ENCODE data around the gene DPP6. TPM values are rescaled to one million over a fixed set of nuclear protein-coding genes. Genes with fewer than 3 reads are reported as not detected.

Gene DPP6
- total and polyA plus RNA-seq, 2 of the 8 experiments (the other 6 are each of a cell fraction or from before 2014, with no cell fraction given) = 4.7 to 6.8 TPM

- Histone ChIP-seq H4K91ac (replicated peaks; ENCODE audit: insufficient read length, low read length) (no peak overlapping the region), H3K56ac (replicated peaks; ENCODE audit: insufficient read length, low read depth, low read length) (no peak overlapping the region), H3K27me3 (replicated peaks in 1 of 4; ENCODE audit: control insufficient read depth in 3 of 4, extremely low read depth in 1 of 4, insufficient read depth in 3 of 4, low read length in 3 of 4) (no peaks in the 10 kb centered on the region), H2AFZ (ENCODE audit: low read length) (no peak overlapping the region), H3K9me3 (ENCODE audit: insufficient read depth in 2 of 2, low read depth in 1 of 2, low read length in 1 of 2) (peaks cover 3 to 13% of the 10 kb centered on the region in 2 experiments; a peak in 3 of 4 replicates), H2BK120ac (replicated peaks; ENCODE audit: low read depth, low read length) (no peak overlapping the region), H2BK5ac (ENCODE audit: low read depth, low read length) (no peak overlapping the region), H3K36me3 (ENCODE audit: control insufficient read depth in 2 of 4, insufficient read depth in 4 of 4, low read length in 3 of 4) (no peaks in the 10 kb centered on the region; a peak in 1 of 8 replicates), H4K20me1 (replicated peaks in 1 of 2; ENCODE audit: control insufficient read depth in 1 of 2, insufficient read depth in 2 of 2, low read length in 2 of 2) (peaks cover 0 to 9% of the 10 kb centered on the region in 2 experiments), H2BK20ac (ENCODE audit: low read length) (no peak overlapping the region), H3K23me2 (ENCODE audit: low read depth, low read length) (peaks cover 10% of the 10 kb centered on the region; the same call in 1 of the 2 replicates), H3K27ac (ENCODE audit: low read depth, low read length) (no peak overlapping the region), H3K79me1 (ENCODE audit: low read depth, low read length) (peaks cover 7% of the 10 kb centered on the region), H2AK5ac (ENCODE audit: low read depth, low read length) (no peak overlapping the region), H3K4me1 (replicated peaks in 1 of 4; ENCODE audit: control insufficient read depth in 3 of 4, insufficient read depth in 4 of 4, low read length in 3 of 4) (no peaks in the 10 kb centered on the region), H4K8ac (ENCODE audit: extremely low read depth, insufficient read depth, low read length) (no peak overlapping the region), H3K4ac (replicated peaks; ENCODE audit: insufficient read length, low read depth, low read length) (no peak overlapping the region), H3K23ac (ENCODE audit: insufficient read length) (no peak overlapping the region), H3K14ac (ENCODE audit: insufficient read length) (no peak overlapping the region), H4K5ac (ENCODE audit: insufficient read length, low read depth, low read length) (no peak overlapping the region), H3K18ac (ENCODE audit: extremely low read depth, low read length) (no peak overlapping the region), H2BK15ac (ENCODE audit: low read length) (no peak overlapping the region), H2BK12ac (ENCODE audit: low read depth, low read length) (no peak overlapping the region), H3K79me2 (ENCODE audit: control insufficient read depth in 1 of 2, insufficient read depth in 2 of 2, low read length in 2 of 2) (peaks cover 0 to 3% of the 10 kb centered on the region in 2 experiments; a peak in 1 of 4 replicates), H3K4me3 (ENCODE audit: extremely low read depth in 1 of 4, insufficient read depth in 2 of 4, low read depth in 3 of 4, low read length in 4 of 4) (no peak overlapping the region), H3K4me2 (ENCODE audit: insufficient read depth in 1 of 2, low read depth in 2 of 2, low read length in 2 of 2) (no peak overlapping the region), H3K9ac (replicated peaks in 1 of 4; ENCODE audit: extremely low read depth in 1 of 4, low read depth in 3 of 4, low read length in 3 of 4) (no peak overlapping the region)
- FAIRE-seq (no peak), DNase-seq (ENCODE audit: low read depth in 1 of 2, low spot score in 2 of 2) (no peak)
- TF ChIP-seq CHD2 (IDR thresholded peaks at IDR 0.05; ENCODE audit: low read length) (no peak), KDM5A (IDR thresholded peaks at IDR 0.05; ENCODE audit: low read length) (no peak), SIX5 (IDR thresholded peaks at IDR 0.05; ENCODE audit: low read depth, low read length) (no peak)
- POLR2A ChIA-PET (ENCODE audit: partially characterized antibody) = no interaction called here
- CTCF ChIA-PET (ENCODE audit: partially characterized antibody) = no interaction called here
- 86% methylated on average over 2 of the region's 2 CpGs; no CpG with 5 or more reads in 1 of the 2 experiments for WGBS, 2 experiments (ENCODE audit: extremely low coverage in 1 of 2, insufficient coverage in 1 of 2, insufficient read length in 1 of 2, insufficient replicate concordance in 2 of 2, low coverage in 1 of 2, low lambda C conversion rate in 2 of 2, missing lambda C conversion rate in 1 of 2)
Measured at GRCh38 chr7:154569916-154570315, 517.7 kb downstream of the DPP6 start.
